Endothelial cell of coronary artery (primary cell): Measurements from ENCODE around the gene OR10H5. TPM values are rescaled to one million over a fixed set of nuclear protein-coding genes. Genes with fewer than 3 reads are reported as not detected.

Experiments
- total RNA-seq: library from RNA; depleted of rRNA; stranded (reverse); fragments of >200 nt; gene quantifications from 2 replicates; pipeline ENCODE4 v1.2.3, GENCODE V29; 2014

The OR10H5 gene
- not detected in 2 replicates for total RNA-seq

GRCh38 chr19:15787611-15788155 is at the start of gene OR10H5:
TSS of gene OR10H5 (plus strand) at chr19:15787661. CDS start at chr19:15794049, 6,388 bp downstream.

GRCh38 chr19:15737722-15738121 is 49.7 kb upstream of the OR10H5 start, which contains the start of gene OR10H3:
TSS of gene OR10H3 (plus strand) at chr19:15737985. CDS start at chr19:15741393, 3,408 bp downstream.

GRCh38 chr19:15815306-15815705 is 27.8 kb downstream of the OR10H5 start, which contains the start of gene OR10H1:
TSS of gene OR10H1 (minus strand) at chr19:15815664. CDS start at chr19:15808037, 7,627 bp downstream.

Other genes with a start within 250 kb of the OR10H5 start
- not detected in 2 replicates for gene CYP4F8, start 172.4 kb upstream of the OR10H5 start, total RNA-seq
- gene CYP4F3, start 146.8 kb upstream of the OR10H5 start, total RNA-seq: not detected in 2 replicates
- gene CYP4F12, start 114.6 kb upstream of the OR10H5 start, total RNA-seq: not detected in 2 replicates
- gene OR10H2, start 59.6 kb upstream of the OR10H5 start, total RNA-seq: not detected in 2 replicates
- gene OR10H3, start 49.7 kb upstream of the OR10H5 start, total RNA-seq: not detected in 2 replicates
- gene OR10H1, start 28.0 kb downstream of the OR10H5 start, total RNA-seq: not detected in 2 replicates
- not detected in 2 replicates for gene CYP4F2, start 110.4 kb downstream of the OR10H5 start, total RNA-seq
- gene CYP4F11, start 146.9 kb downstream of the OR10H5 start, total RNA-seq: not detected in 2 replicates
- gene OR10H4, start 161.3 kb downstream of the OR10H5 start, total RNA-seq: not detected in 2 replicates